Measurements from ENCODE around the gene LRRC2. TPM values are rescaled to one million over a fixed set of nuclear protein-coding genes. Genes with fewer than 3 reads are reported as not detected.
"Not testable (repeated sequence)": the region's sequence is repeated elsewhere in the genome, so short reads cannot be mapped to it uniquely, and the experiment has no call there.

Gene LRRC2
- total and polyA plus RNA-seq, 8 donors = 1.0 to 4.6 (median 1.8) TPM; not detected in 1

DNA sequence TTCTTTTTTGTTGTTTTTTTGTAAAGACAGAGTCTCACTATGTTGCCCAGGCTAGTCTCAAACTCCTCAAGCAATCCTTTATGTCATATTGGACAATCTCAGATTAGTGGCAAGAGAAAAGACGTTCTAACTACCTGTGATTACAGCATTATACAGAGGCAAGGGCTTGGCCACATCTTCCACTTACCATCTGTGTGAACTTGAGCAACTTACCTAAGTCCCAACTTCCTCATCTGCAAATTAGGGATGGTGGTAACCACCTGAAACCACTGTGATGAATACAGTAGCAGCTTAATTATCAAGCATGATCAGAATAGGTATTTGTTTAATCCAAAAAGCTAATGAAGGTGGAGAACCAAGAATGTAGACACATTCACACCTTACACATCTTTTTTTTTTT is 16.1 kb downstream of the LRRC2 start:
- H3K4me3 ChIP-seq = no peak overlapping the region
- 50 to 63% (median 53%) methylated on average over 1 of the region's 1 CpG for WGBS, 5 donors
- DNase-seq = no peak
- H3K9me3 ChIP-seq = no peaks in the 10 kb centered on the region
- intact Hi-C loops (cut with DNase I; ENCODE audit: low total_unique reads) = no loop called here
- peaks cover 0 to 5% (median 0%) of the 10 kb centered on the region in 4 donors for H3K4me1 ChIP-seq
- no peak overlapping the region for H3K27ac ChIP-seq
- TF ChIP-seq POLR2AphosphoS5 (IDR thresholded peaks at IDR 0.05) (no peak), EP300 (IDR thresholded peaks at IDR 0.05) (no peak), POLR2A (IDR thresholded peaks at IDR 0.05) (no peak)
- TF ChIP-seq, protein P1, sequence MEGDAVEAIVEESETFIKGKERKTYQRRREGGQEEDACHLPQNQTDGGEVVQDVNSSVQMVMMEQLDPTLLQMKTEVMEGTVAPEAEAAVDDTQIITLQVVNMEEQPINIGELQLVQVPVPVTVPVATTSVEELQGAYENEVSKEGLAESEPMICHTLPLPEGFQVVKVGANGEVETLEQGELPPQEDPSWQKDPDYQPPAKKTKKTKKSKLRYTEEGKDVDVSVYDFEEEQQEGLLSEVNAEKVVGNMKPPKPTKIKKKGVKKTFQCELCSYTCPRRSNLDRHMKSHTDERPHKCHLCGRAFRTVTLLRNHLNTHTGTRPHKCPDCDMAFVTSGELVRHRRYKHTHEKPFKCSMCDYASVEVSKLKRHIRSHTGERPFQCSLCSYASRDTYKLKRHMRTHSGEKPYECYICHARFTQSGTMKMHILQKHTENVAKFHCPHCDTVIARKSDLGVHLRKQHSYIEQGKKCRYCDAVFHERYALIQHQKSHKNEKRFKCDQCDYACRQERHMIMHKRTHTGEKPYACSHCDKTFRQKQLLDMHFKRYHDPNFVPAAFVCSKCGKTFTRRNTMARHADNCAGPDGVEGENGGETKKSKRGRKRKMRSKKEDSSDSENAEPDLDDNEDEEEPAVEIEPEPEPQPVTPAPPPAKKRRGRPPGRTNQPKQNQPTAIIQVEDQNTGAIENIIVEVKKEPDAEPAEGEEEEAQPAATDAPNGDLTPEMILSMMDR (IDR thresholded peaks at IDR 0.05) = no peak
- no peaks in the 10 kb centered on the region for H3K27me3 ChIP-seq
- H3K36me3 ChIP-seq = peaks cover 0 to 8% (median 3%) of the 10 kb centered on the region in 4 donors

DNA sequence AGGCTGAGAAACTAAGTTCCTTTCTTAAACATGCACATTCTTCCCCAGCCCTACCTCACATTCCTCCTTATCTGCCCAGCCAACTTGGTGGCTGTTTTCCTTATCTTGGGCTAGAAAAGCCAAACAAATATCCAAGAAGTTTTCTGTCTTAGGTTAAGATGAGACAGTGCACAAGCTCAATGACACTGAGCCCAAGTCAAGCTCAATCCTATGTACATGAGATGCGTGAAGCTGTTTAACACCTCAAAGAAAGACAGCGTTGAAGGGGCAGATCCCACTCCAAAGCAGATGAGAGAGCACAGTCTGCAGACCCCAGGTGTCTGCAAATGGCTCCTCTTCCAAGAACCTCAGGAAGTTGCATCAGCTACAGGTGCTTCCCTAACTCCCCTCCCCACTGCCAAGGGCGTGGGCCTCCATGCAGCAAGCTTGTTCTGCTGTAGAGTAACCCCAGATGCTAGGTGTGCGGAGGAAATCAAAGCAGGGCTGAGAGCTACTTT is 16.6 kb downstream of the LRRC2 start:
- DNase-seq = no peak
- no peaks in the 10 kb centered on the region for H3K27me3 ChIP-seq
- H3K36me3 ChIP-seq = peaks cover 0 to 13% (median 5%) of the 10 kb centered on the region in 4 donors
- no peaks in the 10 kb centered on the region for H3K9me3 ChIP-seq
- 55 to 65% (median 59%) methylated on average over 4 of the region's 4 CpGs for WGBS, 5 donors
- no peak overlapping the region for H3K27ac ChIP-seq
- H3K4me1 ChIP-seq = peaks cover 0 to 5% (median 0%) of the 10 kb centered on the region in 4 donors
- TF ChIP-seq POLR2AphosphoS5 (IDR thresholded peaks at IDR 0.05) (no peak), POLR2A (IDR thresholded peaks at IDR 0.05) (no peak)
- TF ChIP-seq, protein P1 (IDR thresholded peaks at IDR 0.05) = no peak
- no peak overlapping the region for H3K4me3 ChIP-seq
- intact Hi-C loops (cut with DNase I; ENCODE audit: low total_unique reads) = no loop called here

DNA sequence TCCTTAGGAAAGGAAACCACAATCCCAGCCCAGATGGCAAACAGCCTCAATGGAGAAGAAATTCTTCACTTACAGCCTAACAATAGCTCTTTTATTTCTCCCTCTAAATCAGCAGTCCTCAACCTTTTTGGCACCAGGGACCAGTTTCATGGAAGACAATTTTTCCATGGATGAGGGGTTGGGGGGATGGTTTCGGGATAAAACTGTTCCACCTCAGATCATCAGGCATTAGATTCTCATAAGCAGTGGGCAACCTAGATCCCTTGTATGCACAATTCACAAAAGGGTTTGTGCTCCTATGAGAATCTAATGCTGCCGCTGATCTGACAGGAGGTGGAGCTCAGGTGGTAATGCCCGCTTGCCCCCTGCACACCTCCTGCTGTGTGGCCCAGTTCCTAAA is 17.5 kb downstream of the LRRC2 start:
- H3K4me3 ChIP-seq; H3K9me3 ChIP-seq; H3K27me3 ChIP-seq; H3K27ac ChIP-seq; DNase-seq; intact Hi-C loops (cut with DNase I; ENCODE audit: low total_unique reads); H3K4me1 ChIP-seq: not testable (repeated sequence)
- H3K36me3 ChIP-seq = peaks cover 0 to 16% (median 5%) of the 10 kb centered on the region in 4 donors
- WGBS, 5 donors = 81 to 95% (median 89%) methylated on average over 3 of the region's 3 CpGs

DNA sequence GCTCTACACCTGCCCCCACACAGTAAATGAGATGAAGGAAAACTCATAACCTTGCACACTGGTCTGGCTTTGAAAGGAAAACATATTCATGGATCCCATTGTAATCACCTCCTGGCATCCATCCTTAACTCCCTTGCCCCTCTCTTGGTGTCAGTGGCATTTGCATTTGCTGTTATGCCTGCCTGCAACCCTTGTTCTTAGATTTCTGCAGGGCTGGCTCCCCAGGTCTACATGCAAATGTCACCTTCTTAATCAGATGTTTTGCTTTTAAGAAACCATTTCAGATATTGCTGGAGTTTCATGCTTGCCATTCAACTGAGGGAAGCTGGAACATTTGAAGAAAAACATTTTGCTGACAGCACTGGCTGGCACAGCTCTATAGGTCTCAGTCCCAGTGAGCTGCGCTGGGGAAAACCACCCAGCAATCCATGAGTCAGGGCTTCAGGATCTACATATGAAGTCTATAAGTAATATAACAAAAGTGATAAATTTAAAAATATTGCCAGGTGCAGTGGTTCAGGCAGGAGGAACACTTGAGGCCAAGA is 19.1 kb downstream of the LRRC2 start:
- no peak for DNase-seq
- no peaks in the 10 kb centered on the region for H3K27me3 ChIP-seq
- H3K36me3 ChIP-seq = peaks cover 0 to 16% (median 5%) of the 10 kb centered on the region in 4 donors
- H3K27ac ChIP-seq = no peak overlapping the region
- H3K9me3 ChIP-seq = no peaks in the 10 kb centered on the region
- TF ChIP-seq EP300 (IDR thresholded peaks at IDR 0.05) (no peak), POLR2AphosphoS5 (IDR thresholded peaks at IDR 0.05) (no peak), POLR2A (IDR thresholded peaks at IDR 0.05) (no peak)
- TF ChIP-seq, protein P1 (IDR thresholded peaks at IDR 0.05) = no peak
- H3K4me1 ChIP-seq = peaks cover 0 to 5% (median 0%) of the 10 kb centered on the region in 4 donors
- intact Hi-C loops (cut with DNase I; ENCODE audit: low total_unique reads) = no loop called here
- WGBS, 5 donors = 44 to 67% (median 59%) methylated on average over 1 of the region's 1 CpG
- H3K4me3 ChIP-seq = no peak overlapping the region
